RKO (cell line): Measurements from ENCODE around the gene SH2B2.

Experiments
- DNase-seq: peaks from one replicate; pipeline ENCODE4 v3.0.0-alpha.2; 2016; ENCODE audit warnings: low spot score

The SH2B2 gene

DNA sequence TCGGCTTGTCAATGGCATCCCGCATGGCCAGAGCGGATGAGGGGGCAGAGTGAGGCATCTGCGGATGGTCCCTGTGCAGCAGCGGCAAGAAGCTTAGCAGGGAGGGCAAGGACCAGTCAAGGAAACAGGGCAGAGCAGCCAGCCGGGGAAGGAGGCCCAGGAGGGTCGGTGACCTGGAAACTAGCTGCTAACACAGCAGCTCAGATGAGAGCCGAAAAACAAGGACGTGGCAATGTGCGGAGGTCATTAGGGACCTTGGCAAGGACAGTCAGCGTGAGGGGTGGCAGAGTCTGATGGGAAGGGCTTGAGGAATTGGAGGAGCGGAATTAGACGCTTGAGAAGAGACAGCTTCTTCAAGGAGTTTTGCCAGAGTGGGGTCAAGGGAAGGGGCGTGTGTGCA, 20.1 kb upstream of the SH2B2 start:
- no peak for DNase-seq

DNA sequence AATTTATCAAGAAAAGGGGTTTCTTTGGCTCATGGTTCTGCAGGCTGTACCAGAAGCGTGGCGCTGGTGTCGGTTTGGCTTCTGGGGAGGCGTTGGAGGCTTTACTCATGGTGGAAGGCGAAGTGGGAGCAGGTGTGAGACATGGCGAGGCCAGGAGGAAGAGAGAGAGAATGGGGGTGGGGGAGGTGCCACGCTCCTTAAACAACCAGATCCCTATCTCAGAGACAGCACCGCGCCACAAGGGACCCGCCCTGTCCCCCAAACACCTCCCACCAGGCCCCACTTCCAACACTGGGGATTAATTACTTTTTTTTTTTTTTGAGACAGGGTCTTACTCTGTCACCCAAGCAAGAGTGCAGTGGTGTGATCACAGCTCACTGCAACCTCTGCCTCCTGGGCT, 18.0 kb upstream of the SH2B2 start:
- DNase-seq, result no peak

DNA sequence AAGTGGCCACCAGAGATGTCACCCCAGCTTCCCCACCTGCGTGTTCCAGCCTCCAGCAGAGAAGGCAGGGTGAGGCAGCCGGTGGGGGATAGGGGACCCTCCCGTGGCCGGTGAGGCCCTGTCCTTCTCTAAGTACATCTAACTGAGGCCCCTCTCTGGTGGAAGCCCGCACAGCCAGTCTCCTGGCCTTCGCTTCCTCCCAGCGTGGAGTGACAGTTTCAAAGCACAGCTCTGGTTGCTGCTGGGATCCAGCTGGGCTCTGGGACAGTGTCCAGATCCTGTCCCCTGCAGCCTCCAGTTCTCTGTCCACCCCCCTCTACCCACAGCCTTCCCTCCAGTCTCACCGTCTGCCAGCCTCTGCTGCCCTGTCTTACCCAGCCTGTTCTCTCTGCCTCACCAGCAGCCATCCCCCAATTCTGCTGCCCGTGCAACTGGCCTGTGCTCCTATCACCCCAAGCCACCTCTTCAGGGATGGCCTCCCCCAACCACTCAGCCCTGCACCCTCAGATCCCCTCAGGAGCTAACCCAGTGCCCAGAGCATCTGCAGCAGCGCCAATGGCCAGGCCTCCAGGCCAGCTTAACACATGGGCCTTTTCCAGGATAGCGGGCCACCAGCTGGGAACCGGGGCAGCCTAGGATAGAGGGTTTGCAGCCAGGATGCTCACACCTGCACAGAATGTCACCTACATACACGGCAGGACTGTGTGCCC, 16.3 kb upstream of the SH2B2 start:
- no peak for DNase-seq

- no peak for DNase-seq
Observed at GRCh38 chr7:102271158-102271798, 15.4 kb upstream of the SH2B2 start.

DNA sequence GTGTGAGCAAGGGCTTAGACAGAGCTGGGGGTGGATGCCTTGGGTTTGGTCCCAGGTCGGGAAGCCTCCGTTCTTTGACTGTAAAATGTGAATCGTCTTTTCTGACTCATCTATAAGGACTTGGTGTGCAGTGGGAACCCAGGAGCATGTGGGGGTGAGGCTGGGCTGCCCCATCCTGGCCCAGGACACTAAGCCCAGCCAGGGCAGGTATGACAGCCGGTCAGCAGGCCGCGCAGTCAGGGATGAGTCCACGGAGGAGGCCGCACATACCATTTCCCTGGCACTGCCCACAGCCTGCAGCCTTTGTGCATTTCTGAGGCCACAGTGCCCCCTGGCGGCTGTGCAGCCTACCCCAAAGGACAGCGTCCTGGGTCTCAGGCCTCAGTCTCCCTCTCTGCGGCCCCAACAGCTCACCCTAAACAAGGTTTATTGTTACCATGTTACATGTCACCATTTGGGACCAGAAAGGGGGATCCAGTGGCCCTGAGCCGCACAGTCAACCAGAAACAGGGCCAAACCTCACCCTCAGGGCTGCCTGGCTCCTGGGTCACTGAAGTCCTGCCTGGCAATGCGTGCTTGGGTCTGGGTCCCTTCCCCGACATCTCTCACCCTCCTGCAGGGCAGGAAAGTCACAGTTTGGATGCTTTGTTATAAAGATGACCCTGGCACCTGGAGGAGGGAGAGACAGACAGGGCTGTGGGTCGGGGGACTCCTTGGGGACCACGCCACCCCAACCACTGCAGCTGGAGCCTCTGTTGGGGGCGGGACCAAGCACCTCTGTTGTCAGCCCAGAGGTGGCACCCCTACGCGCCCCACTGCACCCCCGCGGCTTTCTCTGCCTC, 14.4 kb upstream of the SH2B2 start:
- DNase-seq, result peak; percentile 85

GRCh38 chr7:102272917-102273748, 13.5 kb upstream of the SH2B2 start:
- no peak for DNase-seq

DNA sequence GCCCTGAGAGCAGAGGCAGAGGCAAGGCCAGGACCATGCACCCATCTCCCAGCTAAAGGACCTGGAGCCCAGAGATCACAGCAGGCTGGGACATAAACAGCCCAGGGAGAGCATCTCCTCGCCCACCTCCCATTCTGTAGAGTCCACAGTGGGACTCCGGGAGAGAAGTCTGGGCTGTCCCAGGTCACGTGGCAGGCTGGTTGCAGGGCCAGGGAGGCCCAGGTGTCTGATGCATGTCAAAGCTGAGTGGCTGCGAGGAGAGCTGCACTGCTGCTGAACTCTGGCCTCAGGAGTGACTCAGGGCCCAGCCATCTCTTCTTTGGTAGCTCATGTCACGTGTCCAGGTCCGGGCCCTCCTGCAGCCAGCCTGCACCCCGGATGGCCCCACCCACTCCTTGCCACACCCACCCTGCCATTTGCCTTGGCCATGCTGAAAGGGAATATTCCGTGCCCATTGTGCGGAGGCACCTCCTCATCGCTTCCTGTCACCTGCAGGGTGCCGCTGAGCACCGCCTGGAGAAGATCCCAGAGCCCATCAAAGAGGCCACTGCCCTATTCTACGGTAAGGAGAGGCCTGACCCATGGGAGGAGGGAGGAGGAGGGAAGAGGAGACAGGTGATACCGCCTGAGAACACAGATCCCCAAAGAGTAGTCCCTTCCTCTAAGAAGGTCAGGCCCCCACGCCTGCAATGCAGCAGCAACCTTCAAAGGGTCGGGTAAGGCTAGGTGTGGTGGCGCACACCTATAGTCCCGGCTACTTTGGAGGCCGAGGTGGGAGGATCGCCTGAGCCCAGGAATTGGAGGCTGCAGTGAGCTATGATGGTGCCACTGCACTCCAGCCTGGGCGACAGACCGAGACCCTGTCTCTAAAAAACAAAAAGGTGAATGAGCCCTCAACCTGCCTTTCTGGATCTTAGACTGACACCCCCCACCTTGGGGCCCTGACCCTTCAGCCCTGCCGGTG, 12.6 kb upstream of the SH2B2 start:
- DNase-seq, result peak; percentile 87

GRCh38 chr7:102275123-102275703, 11.5 kb upstream of the SH2B2 start:
- DNase-seq, result no peak

DNA sequence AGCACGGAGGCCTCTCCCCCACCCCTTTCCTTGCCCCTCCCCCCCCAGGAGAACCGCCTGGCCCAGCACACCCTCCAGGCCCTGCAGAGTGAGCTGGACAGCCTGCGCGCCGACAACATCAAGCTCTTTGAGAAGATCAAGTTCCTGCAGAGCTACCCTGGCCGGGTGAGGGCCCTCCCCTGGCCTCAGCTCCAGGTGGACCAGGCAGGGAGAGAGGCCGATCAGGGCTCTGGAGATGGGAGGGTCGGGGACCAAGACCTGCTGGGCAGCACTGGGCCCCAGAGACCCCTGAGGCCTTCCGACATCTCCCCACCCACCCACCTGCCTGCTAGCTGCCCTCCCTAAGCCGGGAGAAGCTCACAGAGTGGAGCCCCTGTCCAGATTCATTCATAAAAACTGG, 8.8 kb upstream of the SH2B2 start:
- DNase-seq, result no peak

GRCh38 chr7:102279537-102280400, 6.9 kb upstream of the SH2B2 start:
- peak; percentile 76 for DNase-seq

DNA sequence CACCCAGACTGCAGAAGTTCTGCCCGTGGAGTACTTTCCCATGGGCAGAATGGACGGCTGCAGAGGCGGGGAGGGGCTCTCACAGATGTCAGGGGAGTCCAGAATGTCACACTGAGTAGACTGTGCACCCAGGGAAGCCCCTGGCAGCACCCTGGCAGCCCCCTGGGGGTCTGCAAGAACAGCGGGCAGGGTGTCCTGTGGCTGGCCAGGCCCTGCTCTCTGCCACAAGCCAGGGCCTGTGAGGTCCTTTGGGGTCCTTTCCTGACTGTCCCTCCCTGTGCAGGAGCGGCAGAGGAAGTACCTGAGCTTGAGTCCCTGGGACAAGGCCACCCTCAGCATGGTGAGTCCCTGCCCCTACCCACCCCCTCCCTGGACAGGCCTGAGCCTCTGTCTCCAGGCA, 6.1 kb upstream of the SH2B2 start:
- DNase-seq, result no peak

GRCh38 chr7:102281785-102282184, 4.9 kb upstream of the SH2B2 start:
- DNase-seq, result no peak

GRCh38 chr7:102282465-102283362, 4.0 kb upstream of the SH2B2 start:
- no peak for DNase-seq

GRCh38 chr7:102283477-102284189, 3.0 kb upstream of the SH2B2 start:
- no peak for DNase-seq

- peak; percentile 63 for DNase-seq
Observed at GRCh38 chr7:102284399-102284798, 2.3 kb upstream of the SH2B2 start.

DNA sequence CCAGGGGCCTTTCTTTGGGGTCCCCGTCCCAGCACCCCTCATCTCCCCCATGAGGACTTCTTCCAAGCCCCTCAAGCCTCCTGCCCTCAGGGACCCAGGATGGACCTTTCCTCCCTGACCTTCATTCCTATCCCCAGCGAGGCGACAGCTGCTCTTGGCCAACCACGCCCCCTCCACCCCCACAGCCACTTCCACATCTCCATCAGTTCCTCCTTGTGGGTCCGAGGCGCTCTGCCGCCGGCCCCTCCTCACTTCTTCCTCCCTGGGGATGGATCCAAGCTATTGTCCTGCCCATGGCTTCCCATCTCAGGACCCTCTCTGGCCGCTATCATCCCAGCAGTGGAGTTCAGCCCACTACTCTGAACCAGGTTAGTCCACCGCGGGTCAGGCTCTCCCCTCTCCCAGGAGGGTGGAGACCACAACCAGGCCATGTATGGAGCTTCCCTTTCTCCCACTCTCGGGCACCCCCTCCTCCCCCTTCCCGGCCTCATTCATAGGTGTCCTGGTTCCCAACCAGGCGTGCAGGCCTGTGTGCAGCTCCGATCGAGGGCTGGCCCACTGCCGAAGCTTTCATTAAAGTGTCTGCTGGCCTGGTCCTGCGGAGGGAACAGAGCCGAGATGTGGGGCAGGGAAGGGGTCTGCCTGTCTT, 1.7 kb upstream of the SH2B2 start:
- no peak for DNase-seq

- DNase-seq, result no peak
Observed at GRCh38 chr7:102285540-102286236, 980 bp upstream of the SH2B2 start.
